Activated gamma-delta T cell treated with Interleukin-2 at 50 U/mL for 16 hours (primary cell): ENCODE results near the gene SHISA3.
"Not testable (repeated sequence)": the region's sequence is repeated elsewhere in the genome, so short reads cannot be mapped to it uniquely, and the experiment has no call there.

Source experiments
- DNase-seq: peaks from one replicate; pipeline ENCODE4 v3.0.0-alpha.2; 2020

The SHISA3 gene

GRCh38 chr4:42396752-42397634 lies at the start of gene SHISA3:
SHISA3 (plus strand) TSS chr4:42397488; CDS start chr4:42398057, 569 bp downstream.
- DNase-seq, result no peak

- no peak for DNase-seq
These were observed 49.0 kb upstream of the SHISA3 start for GRCh38 chr4:42348247-42348646.

DNA sequence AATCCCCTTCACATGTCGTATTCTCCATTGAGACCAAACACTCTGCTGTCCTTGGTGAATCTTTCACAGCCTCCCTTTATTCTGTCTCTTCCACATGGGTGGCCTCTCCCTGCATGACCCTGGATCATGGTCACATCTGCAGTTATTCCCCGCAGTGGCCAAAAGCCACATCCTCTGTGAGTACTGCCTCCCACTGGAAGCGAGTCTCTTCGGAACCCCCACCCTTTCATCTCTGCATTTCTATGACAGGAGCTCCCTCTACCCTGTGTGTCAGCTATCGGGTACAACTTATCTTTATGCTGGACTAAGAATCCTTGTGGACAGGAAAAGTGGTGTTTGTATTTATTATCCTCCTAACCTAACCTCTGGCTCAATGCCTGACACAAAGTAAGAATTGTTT lies 48.6 kb upstream of the SHISA3 start:
- no peak for DNase-seq

GRCh38 chr4:42350611-42351182 lies 46.6 kb upstream of the SHISA3 start:
- DNase-seq, result no peak

- no peak for DNase-seq
These were observed 45.2 kb upstream of the SHISA3 start for GRCh38 chr4:42352049-42352448.

DNA sequence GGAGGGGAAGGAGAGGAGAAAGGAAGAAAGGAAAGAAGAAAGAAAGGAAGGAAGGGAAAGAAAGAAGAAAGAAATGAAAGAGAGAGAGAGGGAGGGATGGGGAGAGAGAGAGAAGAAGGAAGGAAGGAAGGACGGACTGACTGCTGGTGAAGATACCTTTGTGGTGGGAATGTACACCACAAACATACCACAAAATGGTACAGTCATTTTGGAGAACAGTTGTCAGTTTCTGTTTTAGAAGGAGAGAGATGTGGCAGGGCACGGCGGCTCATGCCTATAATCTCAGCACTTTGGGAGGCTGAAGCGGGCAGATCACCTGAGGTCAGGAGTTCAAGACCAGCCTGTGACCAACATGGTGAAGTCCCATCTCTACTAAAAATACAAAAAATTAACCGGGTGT lies 40.0 kb upstream of the SHISA3 start:
- no peak for DNase-seq

- no peak for DNase-seq
These were observed 37.6 kb upstream of the SHISA3 start for GRCh38 chr4:42359711-42360110.

DNA sequence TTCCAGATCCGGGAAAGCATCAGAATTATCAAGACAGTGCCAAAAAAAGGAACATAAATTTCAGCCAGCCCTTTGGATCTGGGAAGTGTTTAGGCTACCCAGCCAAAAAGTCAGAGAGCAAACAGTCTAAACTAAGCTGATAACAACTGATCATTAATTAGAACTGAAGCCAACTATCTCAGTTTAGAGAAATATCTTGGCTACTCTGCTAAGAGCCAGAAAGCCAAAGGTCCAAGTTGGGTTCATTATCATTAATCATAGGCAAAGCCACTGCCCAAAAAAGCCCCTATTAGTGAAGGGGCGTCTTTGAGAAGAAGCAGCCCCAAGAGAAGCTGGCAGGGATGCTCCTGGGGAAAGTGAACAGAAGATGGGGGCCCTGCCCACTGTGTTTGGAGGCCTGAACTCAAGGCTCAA lies 37.0 kb upstream of the SHISA3 start:
- DNase-seq, result no peak

- DNase-seq, result no peak
These were observed 35.8 kb upstream of the SHISA3 start for GRCh38 chr4:42361456-42361855.

GRCh38 chr4:42362591-42362990 lies 34.7 kb upstream of the SHISA3 start:
- no peak for DNase-seq

- no peak for DNase-seq
These were observed 33.7 kb upstream of the SHISA3 start for GRCh38 chr4:42363614-42364013.

- DNase-seq, result no peak
These were observed 32.8 kb upstream of the SHISA3 start for GRCh38 chr4:42364266-42365053.

- no peak for DNase-seq
These were observed 30.3 kb upstream of the SHISA3 start for GRCh38 chr4:42366959-42367358.

DNA sequence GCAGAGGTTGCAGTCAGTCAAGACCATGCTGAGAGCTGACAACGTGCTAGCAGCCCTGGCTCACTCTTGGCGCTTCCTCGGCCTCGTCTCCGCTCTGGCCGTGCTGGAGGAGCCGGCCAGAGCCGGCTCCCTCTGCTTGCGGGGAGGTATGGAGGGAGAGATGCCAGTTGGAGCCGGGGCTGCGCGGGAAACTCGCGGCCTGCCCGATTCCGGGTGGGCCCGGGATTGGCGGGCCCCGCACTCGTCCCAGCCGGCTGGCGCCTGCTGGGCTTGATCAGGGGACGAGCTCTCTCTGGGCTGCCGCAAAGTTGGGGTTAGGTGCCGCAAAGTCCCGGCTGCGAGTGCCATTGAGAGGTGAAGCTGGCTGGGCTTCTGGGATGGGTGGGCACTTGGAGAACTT lies 27.8 kb upstream of the SHISA3 start:
- no peak for DNase-seq

DNA sequence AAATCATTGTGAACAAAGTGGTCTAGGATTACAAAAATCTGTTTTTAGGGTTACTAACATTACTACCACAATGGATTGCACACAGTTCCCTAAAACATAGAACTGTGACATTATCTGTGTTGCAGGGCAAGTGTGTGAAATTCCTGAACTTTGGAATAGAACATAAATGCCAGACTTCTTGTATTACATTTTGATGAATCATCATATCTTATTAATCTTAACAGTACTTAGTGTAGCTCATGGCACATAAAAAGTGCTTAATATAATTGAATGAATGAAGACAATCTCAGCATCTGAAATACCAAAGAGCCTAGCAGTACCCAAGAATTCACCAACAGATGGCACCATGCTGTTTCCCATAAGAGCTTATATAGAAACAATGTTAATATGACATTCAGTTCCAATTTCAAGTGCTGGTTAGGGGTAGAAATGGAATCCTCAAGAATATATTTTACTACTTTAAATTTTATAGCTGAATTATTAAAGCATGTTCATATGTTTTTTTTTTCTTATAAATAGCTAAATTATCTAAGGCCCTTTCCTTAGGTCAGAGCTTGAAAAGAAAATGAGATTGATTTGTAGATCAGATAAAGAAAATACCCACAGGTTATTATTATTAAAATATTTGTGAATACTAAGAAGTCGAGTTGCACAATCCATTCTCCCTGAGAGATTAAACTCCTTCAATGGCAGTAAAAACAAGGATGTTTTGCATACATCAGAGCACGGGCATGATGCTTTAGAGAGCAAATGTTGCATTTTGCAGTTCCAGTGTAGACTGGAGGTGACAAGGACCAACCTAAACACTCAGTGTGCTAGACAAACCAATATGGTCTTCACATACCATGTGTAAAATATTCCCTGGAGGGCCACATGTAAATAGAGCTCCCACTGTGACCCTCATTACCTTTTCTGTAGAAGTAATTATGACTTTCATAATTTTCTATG lies 25.7 kb upstream of the SHISA3 start:
- DNase-seq, result no peak

DNA sequence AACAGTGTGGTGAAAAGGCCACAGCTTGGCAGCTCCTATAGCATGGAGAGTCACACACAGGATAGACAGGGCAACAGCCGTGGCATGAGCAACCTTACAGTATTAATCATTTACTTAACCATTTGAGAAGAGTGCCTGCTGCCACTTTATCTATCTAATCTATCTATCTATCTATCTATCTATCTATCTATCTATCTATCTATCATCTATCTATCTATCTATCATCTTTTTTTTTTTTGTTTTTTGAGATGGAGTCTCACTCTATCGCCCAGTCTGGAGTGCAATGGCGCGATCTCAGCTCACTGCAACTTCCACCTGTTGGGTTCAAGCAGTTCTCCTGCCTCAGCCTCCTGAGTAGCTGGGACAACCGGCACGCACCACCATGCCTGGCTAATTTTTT lies 25.0 kb upstream of the SHISA3 start:
- DNase-seq, result not testable (repeated sequence)

GRCh38 chr4:42377497-42377896 lies 19.8 kb upstream of the SHISA3 start:
- no peak for DNase-seq

DNA sequence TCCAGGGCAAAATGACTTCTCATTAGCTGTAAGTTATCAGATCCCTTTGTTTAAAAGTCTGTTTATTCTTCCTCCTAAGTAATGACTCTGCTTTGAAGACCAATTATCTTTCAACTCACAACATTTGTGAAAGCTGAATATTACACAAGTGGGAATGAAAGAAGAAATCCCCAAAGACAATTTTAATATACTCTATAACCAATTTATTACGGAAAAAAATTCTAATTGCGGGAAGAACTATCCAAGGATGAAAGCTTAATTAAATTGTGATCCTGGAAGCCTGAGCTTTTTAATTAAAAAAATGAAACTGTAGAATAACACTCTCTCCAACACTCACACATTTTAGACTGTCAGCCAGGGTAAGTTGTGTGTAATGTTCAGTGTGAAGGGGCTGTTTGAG lies 15.6 kb upstream of the SHISA3 start:
- no peak for DNase-seq

- DNase-seq, result no peak
These were observed 11.8 kb upstream of the SHISA3 start for GRCh38 chr4:42385516-42385915.

GRCh38 chr4:42390622-42391354 lies 6.5 kb upstream of the SHISA3 start:
- DNase-seq, result no peak

- DNase-seq, result no peak
These were observed 6.0 kb upstream of the SHISA3 start for GRCh38 chr4:42391355-42391664.

DNA sequence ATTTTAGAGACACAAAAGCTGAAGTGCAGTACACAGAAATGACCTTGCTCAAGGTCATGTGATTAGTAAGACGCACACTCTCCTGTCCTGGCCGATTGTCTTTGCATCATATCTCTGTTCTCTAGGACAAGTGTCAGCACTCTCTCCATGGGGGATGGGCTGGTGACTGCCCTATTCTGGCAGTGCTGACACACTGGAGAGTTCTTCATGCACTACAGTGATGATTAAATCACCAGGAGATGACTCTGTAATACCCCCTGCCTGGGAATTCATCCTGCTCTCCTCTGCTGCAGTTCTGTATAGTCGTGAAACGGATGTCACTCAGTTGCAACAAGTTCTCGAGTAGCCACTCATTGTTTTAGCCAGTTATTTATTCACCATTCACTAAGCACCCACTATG lies 5.3 kb upstream of the SHISA3 start:
- DNase-seq, result no peak
